Panc1 (cell line): ENCODE results near the gene BTRC. TPM values are rescaled to one million over a fixed set of nuclear protein-coding genes. Genes with fewer than 3 reads are reported as not detected.

Source experiments
- ATAC-seq: fragments of 200-7000 bp; cut with Tn5 transposase; 2 replicates; pipeline ENCODE4 v1.9.1; 2020; ENCODE audit warnings: mild to moderate bottlenecking, moderate library complexity
- BruUV-seq: library from RNA; stranded (reverse); fragments of 400-500 nt; replicated peaks from 2 replicates; lab custom pipeline; 2021; lab: Mats Ljungman, UMichigan
- CTCF ChIA-PET: fragments of 300-600 bp; sonication (Branson Sonifier 250); formaldehyde crosslinking; loops from one replicate; lab custom pipeline; 2022; ENCODE audit warnings: antibody characterized with exemption; lab: Charles Lee
- POLR2A ChIA-PET: fragments of 300-600 bp; sonication (Branson Sonifier 250); formaldehyde crosslinking; loops from one replicate; lab custom pipeline; 2022; ENCODE audit warnings: antibody characterized with exemption; lab: Charles Lee
- DNase-seq: peaks from one replicate; pipeline ENCODE4 v3.0.0-alpha.2; 2010; ENCODE audit warnings: low read depth, low spot score
- H3K27ac ChIP-seq: 2 replicates; pipeline ENCODE4 v1.5.1; 2011; ENCODE audit warnings: mild to moderate bottlenecking, low read length, inconsistent platforms
- H3K27me3 ChIP-seq: fragments of 200-500 bp; sonication (Bioruptor generic); 2 replicates; pipeline ENCODE4 v1.6.0; 2014; ENCODE audit warnings: low read length, inconsistent platforms; ENCODE audit not compliant: control insufficient read depth, insufficient read depth
- H3K36me3 ChIP-seq: fragments of 200-500 bp; sonication (Bioruptor generic); 2 replicates; pipeline ENCODE4 v1.5.1; 2014; ENCODE audit warnings: inconsistent platforms, mild to moderate bottlenecking, low read length, moderate library complexity; ENCODE audit not compliant: control insufficient read depth, insufficient read depth
- H3K4me1 ChIP-seq: 2 replicates; pipeline ENCODE4 v1.5.1; 2011; ENCODE audit warnings: inconsistent platforms, mild to moderate bottlenecking, low read length, moderate library complexity; ENCODE audit not compliant: control insufficient read depth, insufficient read depth
- H3K4me3 ChIP-seq, 2 experiments: 2 replicates each; pipeline ENCODE4 v1.5.1; 2011 to 2012; ENCODE audit warnings: low read depth in 2 of 2, low read length in 2 of 2, mild to moderate bottlenecking in 2 of 2, inconsistent platforms in 1 of 2, moderate library complexity in 1 of 2
- H3K9me3 ChIP-seq: fragments of 200-500 bp; sonication (Bioruptor generic); 2 replicates; pipeline ENCODE4 v1.5.1; 2014; ENCODE audit warnings: low read depth, mild to moderate bottlenecking, inconsistent platforms, low read length, moderate library complexity; ENCODE audit not compliant: control insufficient read depth, insufficient read depth
- CTCF ChIP-seq: fragments of 450-650 bp; IDR thresholded peaks from 2 replicates; pipeline ENCODE4 v1.5.1; 2017; ENCODE audit warnings: mild to moderate bottlenecking
- POLR2AphosphoS5 ChIP-seq: IDR thresholded peaks from 2 replicates; pipeline ENCODE4 v1.6.1; 2012; ENCODE audit warnings: mild to moderate bottlenecking, low read depth, low read length, moderate library complexity
- REST ChIP-seq, 2 experiments: IDR thresholded peaks; 2 replicates each; pipeline ENCODE4 v1.6.1; 2011 to 2012; ENCODE audit warnings: low read depth in 2 of 2, control low read depth in 1 of 2, low read length in 1 of 2, mild to moderate bottlenecking in 1 of 2, moderate library complexity in 1 of 2; ENCODE audit not compliant: insufficient read depth in 1 of 2
- SIN3A ChIP-seq: IDR thresholded peaks from 2 replicates; pipeline ENCODE4 v1.6.1; 2012; ENCODE audit warnings: low read depth, mild to moderate bottlenecking, low read length, moderate library complexity, borderline replicate concordance; ENCODE audit not compliant: insufficient read depth
- TCF7L2 ChIP-seq: IDR thresholded peaks from 2 replicates; pipeline ENCODE4 v1.6.1; 2011; ENCODE audit warnings: mild to moderate bottlenecking, low read depth, low read length, inconsistent platforms
- in situ Hi-C: cut with HindIII; loops from 2 replicates; pipeline ENCODE4 v1.10.0; 2016; ENCODE audit warnings: low sequenced_read_pairs, low pct_unique_long_range_greater_than_20kb
- intact Hi-C: fragments of 100-400 bp; cut with micrococcal nuclease; formaldehyde crosslinking; loops from one replicate; pipeline ENCODE4 v1.10.0; 2022; ENCODE audit not compliant: unreplicated experiment
- total RNA-seq: library from RNA; stranded (reverse); gene quantifications from one replicate; pipeline ENCODE4 v1.2.1, GENCODE V29; 2021; ENCODE audit not compliant: unreplicated experiment

BTRC gene
- total RNA-seq, 1 experiment from 2014 or later: 22.1 TPM

GRCh38 chr10:101529725-101530553 lies 176.0 kb downstream of the BTRC start:
- no peaks in the 10 kb centered on the region for H3K4me1 ChIP-seq
- no TSS peak for BruUV-seq
- intact Hi-C loops: no loop called here
- H3K27ac ChIP-seq: no peak overlapping the region
- H3K36me3 ChIP-seq: no peaks in the 10 kb centered on the region
- ChIA-PET POLR2A (no interaction called here), CTCF (no interaction called here)
- in situ Hi-C loops: no loop called here
- DNase-seq (no peak), ATAC-seq (no peak)
- H3K27me3 ChIP-seq: no peaks in the 10 kb centered on the region
- H3K4me3 ChIP-seq: no peak overlapping the region
- no peaks in the 10 kb centered on the region for H3K9me3 ChIP-seq
- TF ChIP-seq TCF7L2 (no peak), REST (IDR thresholded peaks at IDR 0.05; ENCODE audit: insufficient read depth in 1 of 2, low read depth in 2 of 2, low read length in 1 of 2) (no peak), POLR2AphosphoS5 (no peak), SIN3A (no peak), CTCF (no peak)

GRCh38 chr10:101535949-101536348 lies 182.0 kb downstream of the BTRC start:
- Histone ChIP-seq H3K27me3 (no peaks in the 10 kb centered on the region), H3K27ac (no peak overlapping the region), H3K4me1 (no peaks in the 10 kb centered on the region), H3K9me3 (no peaks in the 10 kb centered on the region), H3K36me3 (no peaks in the 10 kb centered on the region), H3K4me3 (no peak overlapping the region)
- in situ Hi-C loops (no loop called here), intact Hi-C loops (no loop called here)
- no TSS peak for BruUV-seq
- TF ChIP-seq REST (IDR thresholded peaks at IDR 0.05; ENCODE audit: insufficient read depth in 1 of 2, low read depth in 2 of 2, low read length in 1 of 2) (no peak), POLR2AphosphoS5 (no peak), CTCF (no peak)
- ChIA-PET POLR2A (no interaction called here), CTCF (interaction anchor here (0.6 kb wide), 2 partner anchors 9 to 34 kb away, joined by 3 read pairs; no protein-coding TSS in a partner anchor)
- DNase-seq (no peak), ATAC-seq (no peak)
